Epithelial cell of prostate (primary cell): ENCODE data around the gene LRRC56.

ENCODE experiments used
- DNase-seq: peaks from one replicate; pipeline ENCODE4 v3.0.0-alpha.2; 2011; ENCODE audit warnings: low read depth, low spot score
- H3K27ac ChIP-seq: fragments of 450-650 bp; 2 replicates; pipeline ENCODE4 v1.5.1; 2017; ENCODE audit warnings: mild to moderate bottlenecking

LRRC56 gene, protein sequence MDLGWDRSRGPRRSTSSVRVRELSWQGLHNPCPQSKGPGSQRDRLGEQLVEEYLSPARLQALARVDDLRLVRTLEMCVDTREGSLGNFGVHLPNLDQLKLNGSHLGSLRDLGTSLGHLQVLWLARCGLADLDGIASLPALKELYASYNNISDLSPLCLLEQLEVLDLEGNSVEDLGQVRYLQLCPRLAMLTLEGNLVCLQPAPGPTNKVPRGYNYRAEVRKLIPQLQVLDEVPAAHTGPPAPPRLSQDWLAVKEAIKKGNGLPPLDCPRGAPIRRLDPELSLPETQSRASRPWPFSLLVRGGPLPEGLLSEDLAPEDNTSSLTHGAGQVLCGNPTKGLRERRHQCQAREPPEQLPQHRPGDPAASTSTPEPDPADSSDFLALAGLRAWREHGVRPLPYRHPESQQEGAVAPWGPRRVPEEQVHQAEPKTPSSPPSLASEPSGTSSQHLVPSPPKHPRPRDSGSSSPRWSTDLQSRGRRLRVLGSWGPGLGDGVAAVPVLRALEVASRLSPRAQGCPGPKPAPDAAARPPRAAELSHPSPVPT

DNA sequence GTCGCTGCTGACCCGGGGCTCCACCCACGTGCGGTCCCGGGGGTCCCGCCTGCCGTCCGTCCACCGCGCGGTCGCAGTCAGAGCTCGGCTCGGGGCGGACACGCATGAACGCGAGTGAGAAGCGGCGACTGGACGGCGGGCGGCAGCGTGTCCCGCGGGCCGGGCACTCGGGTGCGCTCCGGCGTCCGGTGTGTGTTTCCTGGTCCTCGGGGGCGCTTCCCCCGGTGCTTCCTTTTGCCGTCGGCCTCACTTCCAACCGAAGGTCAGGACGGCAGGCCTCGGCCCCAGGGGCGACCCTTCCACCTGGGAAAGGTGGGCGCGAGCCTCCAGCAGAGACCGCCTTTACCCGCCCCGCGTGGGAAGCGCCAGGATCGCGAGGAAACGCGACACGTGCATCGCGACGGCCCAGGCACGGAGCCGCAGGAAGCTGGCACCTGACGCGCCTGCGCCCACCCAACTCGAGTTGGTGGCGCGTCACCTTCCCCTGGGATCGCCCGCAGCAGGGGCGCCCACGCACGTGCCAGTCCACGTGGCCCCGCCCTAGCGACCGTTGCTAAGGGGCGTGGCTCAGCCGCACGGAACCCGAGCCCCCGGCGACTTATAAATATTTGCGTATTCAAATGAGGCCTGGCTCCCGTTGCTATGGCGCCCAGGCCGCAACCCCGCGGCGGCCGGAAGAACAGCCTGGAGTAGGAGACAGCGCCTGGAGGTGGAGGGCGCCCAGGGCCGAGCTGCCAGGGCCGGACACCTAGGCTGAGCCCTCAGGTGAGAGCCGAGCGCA, at the start of gene LRRC56:
Gene LRRC56, plus strand, starts transcription at position 687 of the 781 bp plus-strand sequence. CDS start 3,158 bp downstream, outside the sequence.
- DNase-seq = no peak

DNA sequence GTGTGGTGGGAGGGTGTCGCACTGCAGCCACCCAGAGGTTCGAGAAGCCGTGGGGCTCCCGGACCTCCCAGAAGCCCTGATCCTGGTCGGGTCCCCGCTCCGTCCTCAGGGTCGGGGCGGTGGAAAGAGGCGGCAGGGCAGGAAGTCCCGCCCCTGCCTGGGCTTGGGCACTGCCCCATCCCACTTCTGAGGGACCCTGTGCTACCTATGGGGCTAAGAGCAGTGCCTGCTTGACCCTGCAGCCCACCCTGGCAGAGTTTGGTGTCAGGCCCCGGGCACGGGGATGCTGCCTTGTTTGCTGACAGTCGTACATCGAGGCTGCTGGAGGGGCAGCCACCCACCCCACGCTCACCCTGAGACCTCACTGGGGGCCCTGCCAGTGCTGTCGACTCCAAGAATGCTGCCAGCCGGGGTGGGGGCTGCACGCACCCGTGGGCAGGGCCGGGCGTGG, 49.7 kb upstream of the LRRC56 start:
- DNase-seq = no peak
- no peak overlapping the region for H3K27ac ChIP-seq

More for the DNA sequence above, at the start of gene LRRC56:
- no peak within 1 kb of the TSS for H3K27ac ChIP-seq

DNA sequence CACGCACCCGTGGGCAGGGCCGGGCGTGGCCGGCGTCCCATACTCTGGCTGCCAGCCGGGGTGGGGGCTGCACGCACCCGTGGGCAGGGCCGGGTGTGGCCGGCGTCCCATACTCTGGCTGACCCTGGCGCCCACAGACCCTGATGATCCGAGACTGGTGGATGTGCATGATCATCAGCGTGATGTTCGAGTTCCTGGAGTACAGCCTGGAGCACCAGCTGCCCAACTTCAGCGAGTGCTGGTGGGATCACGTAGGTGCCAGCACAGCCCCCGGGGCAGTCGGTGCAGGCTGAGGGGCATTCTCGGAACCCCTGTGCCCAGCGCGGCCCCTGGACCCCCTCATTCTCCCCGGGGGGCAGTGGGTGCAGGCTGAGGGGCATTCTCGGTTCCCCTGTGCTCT, 49.3 kb upstream of the LRRC56 start:
- H3K27ac ChIP-seq = no peak overlapping the region
- DNase-seq = no peak

DNA sequence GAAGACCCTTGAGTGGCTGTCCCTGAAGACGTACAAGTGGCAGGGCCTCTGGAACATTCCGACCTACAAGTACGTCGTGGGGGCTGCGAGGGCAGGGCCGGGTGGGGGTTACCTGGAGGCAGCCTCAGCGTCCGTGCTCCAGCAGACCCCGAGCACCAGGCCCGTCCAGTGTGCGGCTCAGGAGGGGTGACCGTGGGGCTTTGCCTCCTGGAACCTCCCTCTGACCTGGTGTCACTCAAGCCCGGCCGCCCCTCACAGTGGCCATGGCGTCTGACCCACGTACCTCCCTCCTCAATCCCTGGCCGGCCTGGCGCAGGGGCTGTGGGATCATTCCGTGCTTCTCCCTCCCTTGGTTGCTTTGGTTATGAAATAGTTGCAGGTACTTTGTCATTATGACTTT, 48.7 kb upstream of the LRRC56 start:
- DNase-seq = no peak
- no peak overlapping the region for H3K27ac ChIP-seq

DNA sequence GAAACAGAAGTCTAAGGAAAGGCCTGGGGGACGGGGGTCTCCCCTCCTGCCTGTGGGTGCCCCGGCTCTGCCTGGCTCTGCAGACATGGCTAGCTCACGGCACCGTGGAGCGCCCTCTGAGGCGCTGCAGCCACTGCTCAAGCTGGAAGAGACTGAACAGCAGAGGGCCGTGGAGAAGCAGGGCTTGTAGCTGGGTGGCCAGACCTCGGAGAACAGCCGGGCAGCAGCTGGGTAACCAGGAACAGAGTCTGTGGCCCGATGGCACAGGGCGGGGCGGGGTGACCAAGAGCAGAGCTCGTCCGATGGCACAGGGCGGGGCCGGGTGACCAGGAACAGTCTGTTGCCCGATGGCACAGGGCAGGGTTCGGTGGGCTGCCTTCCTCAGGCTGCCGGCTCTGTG, 48.3 kb upstream of the LRRC56 start:
- DNase-seq = no peak

DNA sequence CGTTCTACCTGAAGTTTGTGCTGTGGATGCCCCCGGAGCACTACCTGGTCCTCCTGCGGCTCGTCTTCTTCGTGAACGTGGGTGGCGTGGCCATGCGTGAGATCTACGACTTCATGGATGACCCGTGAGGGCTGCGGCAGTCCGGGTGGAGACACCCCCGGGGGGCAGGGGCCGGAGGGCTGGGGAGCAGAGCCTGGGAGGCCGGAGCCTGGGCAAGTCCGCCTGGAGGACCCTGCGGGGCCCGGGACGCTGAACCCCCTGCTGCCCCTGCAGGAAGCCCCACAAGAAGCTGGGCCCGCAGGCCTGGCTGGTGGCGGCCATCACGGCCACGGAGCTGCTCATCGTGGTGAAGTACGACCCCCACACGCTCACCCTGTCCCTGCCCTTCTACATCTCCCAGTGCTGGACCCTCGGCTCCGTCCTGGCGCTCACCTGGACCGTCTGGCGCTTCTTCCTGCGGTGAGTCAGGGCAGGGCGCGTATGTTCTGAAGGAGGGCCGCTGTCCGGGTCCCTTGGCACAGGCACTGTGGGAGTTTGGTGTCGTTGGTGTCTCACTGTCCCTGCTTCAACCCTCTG, 47.6 kb upstream of the LRRC56 start:
- DNase-seq = no peak
- H3K27ac ChIP-seq = no peak overlapping the region

More for the DNA sequence above, 48.3 kb upstream of the LRRC56 start:
- no peak overlapping the region for H3K27ac ChIP-seq

DNA sequence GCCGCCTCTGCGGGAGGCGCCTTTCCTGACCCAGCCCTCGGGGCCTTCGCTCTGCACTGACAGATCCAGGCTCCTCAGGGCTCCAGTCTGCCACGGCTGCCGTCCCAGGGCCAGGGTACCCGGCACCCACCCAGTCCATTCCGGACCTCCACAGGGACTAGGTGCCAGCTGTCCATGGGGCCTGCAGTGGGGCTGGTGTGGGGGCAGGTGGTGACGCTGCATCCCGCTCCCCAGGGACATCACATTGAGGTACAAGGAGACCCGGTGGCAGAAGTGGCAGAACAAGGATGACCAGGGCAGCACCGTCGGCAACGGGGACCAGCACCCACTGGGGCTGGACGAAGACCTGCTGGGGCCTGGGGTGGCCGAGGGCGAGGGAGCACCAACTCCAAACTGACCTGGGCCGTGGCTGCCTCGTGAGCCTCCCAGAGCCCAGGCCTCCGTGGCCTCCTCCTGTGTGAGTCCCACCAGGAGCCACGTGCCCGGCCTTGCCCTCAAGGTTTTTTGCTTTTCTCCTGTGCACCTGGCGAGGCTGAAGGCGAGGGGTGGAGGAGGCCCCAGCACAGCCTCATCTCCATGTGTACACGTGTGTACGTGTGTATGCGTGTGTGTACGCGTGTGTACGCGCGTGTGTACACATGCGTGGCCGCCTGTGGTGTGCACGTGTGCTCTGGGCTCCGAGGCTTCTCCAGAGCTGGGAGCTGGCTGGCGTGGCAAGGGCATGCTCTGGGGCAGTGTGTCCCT, 47.0 kb upstream of the LRRC56 start:
- no peak for DNase-seq
- no peak overlapping the region for H3K27ac ChIP-seq

DNA sequence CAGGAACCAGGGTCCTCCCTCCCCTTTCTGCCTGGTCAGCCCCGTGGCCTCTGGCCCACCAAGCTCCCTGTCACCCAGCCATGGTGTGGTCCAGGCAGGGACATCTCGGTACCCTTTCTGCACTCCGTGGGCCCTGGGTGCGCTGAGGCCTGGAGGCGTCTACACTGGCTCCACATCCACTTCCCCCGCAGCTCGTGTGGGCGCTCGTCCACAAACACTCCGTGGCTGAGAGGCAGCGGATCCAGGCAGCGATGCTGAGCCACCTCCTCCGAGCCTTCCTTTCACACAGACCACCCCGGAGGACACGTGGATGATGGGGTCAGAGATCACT, 46.4 kb upstream of the LRRC56 start:
- no peak for DNase-seq
- H3K27ac ChIP-seq = no peak overlapping the region

DNA sequence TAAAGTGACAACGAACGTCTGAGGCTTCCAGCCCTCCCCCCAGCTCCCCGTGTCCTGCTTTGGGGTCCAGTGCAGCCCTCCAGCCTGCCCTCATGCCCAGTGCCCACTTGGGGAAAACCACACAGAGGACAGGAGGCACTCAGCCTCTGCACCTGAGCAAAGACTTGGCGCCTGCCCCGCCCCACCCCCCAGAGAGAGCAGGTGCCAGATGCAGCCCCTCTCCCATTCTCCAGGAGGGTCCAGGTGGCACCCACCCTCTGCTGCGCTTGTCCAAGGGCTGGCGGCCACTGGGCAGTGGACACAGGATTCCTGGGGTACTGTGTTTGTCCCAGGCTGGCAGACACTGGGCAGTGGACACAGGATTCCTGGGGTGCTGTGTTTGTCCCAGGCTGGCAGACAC, 46.0 kb upstream of the LRRC56 start:
- no peak overlapping the region for H3K27ac ChIP-seq
- no peak for DNase-seq

DNA sequence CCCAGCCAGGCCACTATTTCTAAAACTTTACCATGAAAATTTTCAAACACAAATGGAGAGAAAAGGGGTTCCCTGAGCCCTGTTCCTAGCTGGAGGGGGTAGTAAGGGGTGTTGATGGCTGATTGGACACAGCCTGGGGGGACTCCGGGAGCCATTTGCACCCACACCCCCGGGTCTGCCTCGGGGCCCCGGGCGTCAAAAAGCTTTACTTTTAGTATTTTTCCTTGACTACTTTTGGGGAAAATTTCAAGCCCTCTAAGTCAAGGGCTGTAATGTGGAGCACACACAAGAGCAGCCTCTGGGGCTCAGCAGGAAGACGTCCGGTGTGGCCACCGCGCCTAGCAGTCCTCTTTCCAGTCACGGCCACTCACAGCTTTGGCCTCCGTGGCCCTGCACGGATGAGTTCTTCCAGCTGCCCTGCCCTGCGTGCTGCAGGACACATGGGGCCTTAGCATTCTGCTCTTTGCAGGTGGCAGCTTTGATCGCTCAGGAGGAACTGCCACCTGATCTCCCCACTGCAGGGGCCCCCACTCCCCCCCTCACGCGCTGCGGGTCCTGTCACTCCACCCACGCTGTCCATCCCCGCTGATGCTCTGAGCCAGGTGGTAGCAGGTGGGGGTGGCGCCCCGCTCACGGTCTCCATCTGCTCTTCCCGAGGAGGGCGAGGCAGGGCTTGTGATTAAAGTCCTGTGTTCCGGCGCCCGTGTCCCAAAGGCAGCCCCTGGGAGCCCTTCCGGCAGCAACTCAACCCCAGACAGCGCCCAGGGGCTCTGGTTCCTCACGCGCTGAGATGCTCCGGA, 44.7 kb upstream of the LRRC56 start:
- DNase-seq = no peak

DNA sequence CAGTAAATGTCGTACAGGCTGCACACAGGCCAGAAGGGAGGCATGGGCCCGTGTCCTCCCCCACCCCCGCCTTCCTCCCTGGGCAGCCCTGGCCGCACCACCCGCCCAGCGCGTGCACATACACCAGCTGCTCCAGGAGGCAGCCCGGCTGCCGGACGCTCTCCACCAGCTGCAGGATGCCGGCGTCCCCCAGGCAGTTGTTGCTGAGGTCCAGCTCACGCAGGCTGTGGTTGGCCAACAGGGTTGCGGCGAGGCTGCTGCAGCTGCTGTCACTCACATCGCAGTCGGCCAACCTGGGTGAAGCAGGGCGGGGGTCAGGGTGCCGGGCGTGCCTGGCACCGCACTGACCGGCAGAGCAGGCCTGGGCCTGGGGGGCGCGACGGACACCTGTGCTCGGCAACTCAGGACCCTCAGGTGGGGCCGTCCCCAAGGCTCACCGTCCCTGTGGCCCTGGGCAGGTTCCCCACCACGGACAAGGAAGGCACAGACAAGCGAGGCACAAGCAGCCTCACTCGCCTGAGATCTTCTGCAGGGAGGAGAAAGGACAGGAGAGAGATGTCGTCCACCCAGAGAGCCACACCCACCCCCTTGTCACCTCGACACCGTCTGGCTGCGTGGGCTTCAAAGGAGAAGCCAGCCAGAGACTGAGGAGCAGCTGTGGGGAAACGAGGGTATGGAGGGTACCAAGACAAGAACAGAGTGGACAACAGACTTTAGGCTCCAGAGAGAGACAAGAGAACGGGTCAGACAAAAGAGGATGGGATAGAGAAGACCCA, 42.4 kb upstream of the LRRC56 start:
- no peak overlapping the region for H3K27ac ChIP-seq
- DNase-seq = no peak

More for the DNA sequence above, 44.7 kb upstream of the LRRC56 start:
- H3K27ac ChIP-seq = no peak overlapping the region

DNA sequence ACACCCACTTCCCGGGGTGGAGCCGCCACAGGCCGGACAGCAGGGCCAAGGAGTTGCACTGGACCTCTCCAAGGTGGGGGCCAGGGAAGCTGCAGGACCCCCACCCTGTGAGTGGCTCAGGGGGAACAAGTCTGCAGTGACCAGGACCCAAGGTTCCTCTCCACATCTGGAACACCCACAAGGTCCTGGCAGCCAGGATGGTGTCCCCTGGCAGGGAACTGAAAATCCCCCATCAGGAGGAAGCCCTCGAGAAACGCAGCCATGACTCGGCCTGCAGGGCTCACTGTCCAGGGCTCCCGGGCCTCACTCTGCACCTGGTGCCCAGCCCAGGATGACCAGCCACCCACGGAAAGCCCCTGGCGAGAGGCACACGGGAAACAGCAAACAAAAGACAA, 41.8 kb upstream of the LRRC56 start:
- H3K27ac ChIP-seq = no peak overlapping the region
- DNase-seq = no peak

DNA sequence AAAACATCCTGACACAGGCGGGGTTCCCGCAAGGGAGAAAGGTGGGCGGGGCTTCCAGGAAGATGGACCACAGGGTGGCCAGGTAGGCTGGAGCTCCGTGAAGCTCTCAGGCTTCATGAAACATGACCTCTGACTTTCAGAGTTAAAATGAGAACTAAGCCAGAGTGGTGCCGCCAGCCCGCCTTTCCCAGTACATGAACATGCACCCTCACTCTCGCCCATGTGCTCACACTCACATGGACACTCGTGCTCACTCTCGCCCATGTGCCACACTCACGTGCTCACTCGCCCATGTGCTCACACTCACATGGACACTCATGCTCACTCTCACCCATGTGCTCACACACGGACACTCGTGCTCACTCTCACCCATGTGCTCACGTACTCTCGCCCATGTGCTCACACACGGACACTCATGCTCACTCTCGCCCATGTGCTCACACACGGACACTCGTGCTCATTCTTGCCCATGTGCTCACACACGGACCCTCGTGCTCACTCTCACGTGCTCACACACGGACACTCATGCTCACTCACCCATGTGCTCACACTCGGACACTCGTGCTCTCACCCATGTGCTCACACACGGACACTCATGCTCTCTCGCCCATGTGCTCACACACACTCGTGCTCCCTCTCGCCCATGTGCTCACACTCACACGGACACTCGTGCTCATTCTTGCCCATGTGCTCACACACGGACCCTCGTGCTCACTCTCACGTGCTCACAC, 40.3 kb upstream of the LRRC56 start:
- H3K27ac ChIP-seq = no peak overlapping the region
- no peak for DNase-seq

DNA sequence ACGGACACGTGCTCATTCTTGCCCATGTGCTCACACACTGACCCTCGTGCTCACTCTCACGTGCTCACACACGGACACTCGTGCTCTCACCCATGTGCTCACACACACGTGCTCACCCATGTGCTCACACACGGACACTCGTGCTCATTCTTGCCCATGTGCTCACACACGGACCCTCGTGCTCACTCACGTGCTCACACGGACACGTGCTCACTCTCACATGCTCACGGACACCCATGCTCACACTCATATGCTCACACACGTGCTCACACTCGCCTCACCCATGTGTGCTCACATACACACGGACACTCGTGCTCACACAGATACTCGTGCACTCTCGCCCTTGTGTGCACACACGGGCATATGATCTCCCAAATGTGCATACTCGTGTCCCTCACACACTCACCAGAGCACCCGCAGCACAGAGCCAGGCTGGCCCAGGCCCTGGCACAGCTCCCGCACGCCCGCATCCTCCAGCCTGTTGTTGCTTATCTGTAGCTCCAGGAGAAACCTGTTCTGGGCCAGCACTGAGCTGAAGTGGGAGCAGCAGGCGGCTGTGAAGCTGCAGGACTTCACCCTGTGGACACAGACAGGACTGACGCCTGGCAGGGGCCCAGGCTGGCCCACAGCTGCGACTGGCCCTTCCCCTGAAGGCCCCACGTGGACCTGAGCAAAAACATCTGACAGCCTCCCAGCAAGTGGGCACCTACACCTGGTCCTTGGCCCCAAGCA, 39.6 kb upstream of the LRRC56 start:
- H3K27ac ChIP-seq = no peak overlapping the region
- no peak for DNase-seq

DNA sequence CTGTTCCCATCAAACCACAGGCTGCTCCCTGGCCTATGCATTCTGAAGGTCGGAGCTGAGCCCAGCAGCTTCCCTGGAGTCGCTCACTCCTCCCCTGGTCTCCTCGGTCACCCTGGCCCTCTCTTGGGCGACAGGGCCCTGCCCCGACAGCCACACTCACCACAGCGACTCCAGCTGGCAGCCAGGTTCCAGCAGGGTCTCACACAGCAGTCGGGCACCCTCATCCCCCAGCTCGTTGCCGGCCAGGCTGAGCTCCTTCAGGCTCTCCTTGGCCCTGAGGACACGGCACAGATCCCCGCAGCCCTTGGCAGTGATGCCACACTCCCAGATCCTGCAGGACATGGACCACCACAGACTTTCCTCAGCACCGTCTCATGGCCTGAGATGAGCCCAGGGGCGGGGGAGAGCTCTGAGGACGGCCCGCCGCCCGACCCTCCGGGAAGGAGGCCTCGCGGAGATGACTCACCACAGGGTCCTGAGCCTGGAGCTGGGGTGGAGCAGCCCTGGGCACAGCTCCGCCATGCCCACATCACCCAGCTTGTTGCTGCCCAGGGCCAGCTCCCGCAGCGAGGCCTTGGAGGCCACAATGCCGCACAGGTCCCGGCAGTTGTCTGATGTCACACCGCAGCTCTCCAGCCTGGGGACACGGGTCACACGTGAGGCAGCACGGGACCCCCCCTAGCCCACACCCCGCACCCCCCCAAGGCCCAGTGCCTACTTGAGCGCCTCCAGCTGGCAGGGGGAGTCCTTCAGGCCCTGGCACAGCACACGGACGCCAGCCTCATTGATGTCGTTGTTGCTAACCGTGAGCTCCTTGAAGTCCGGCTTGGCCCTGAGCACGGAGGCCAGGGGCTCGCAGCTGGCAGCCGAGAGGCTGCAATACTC, 38.8 kb upstream of the LRRC56 start:
- no peak for DNase-seq
- H3K27ac ChIP-seq = no peak overlapping the region
